ENCODE data around the gene TLE4.

DNA sequence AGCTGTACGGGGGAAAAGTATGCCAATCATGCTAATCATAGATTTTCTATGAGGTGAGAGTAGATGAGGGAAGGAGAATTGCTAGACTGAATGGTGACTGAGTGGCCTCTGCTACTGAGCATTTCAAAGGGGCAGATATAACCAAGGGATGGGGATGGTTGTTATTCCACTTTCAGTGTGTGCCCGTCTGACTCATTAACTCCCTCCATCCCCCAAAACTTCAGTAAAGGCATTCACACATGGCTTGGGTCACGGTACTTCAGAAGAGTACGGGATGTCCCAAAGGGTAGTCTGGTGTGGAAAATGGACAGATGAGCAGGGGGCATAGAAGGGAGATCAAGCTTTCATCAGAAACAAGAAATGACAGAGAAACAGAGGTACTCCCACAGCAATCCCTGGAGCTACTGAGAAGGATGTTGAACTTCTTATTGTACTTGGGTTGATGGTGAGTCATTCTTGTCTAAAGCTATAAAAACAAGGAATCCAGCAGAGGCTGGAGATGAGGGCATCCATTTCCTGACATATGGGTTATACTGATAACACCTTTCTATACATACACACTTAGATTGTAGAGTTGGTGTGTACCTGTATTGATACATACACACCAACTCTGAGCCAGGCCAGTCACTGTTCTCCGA lies 8.9 kb upstream of the TLE4 start:
- no peak for TF ChIP-seq EZH2 (IDR thresholded peaks at IDR 0.05; ENCODE audit: low read length, unreplicated experiment)
- TF ChIP-seq, protein P1, sequence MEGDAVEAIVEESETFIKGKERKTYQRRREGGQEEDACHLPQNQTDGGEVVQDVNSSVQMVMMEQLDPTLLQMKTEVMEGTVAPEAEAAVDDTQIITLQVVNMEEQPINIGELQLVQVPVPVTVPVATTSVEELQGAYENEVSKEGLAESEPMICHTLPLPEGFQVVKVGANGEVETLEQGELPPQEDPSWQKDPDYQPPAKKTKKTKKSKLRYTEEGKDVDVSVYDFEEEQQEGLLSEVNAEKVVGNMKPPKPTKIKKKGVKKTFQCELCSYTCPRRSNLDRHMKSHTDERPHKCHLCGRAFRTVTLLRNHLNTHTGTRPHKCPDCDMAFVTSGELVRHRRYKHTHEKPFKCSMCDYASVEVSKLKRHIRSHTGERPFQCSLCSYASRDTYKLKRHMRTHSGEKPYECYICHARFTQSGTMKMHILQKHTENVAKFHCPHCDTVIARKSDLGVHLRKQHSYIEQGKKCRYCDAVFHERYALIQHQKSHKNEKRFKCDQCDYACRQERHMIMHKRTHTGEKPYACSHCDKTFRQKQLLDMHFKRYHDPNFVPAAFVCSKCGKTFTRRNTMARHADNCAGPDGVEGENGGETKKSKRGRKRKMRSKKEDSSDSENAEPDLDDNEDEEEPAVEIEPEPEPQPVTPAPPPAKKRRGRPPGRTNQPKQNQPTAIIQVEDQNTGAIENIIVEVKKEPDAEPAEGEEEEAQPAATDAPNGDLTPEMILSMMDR (conservative IDR thresholded peaks at IDR 0.05; ENCODE audit: low read depth, low read length), result no peak
- no peak for TF ChIP-seq EZH2phosphoT487 (IDR thresholded peaks at IDR 0.05; ENCODE audit: borderline replicate concordance, low read length)

Measured in PC-3 (cell line).